ENCODE measurements around the gene MAPK13. TPM values are rescaled to one million over a fixed set of nuclear protein-coding genes. Genes with fewer than 3 reads are reported as not detected.

MAPK13 gene
- total and polyA plus RNA-seq, 2 experiments from 2014 or later, result 2.9 to 6.6 TPM

DNA sequence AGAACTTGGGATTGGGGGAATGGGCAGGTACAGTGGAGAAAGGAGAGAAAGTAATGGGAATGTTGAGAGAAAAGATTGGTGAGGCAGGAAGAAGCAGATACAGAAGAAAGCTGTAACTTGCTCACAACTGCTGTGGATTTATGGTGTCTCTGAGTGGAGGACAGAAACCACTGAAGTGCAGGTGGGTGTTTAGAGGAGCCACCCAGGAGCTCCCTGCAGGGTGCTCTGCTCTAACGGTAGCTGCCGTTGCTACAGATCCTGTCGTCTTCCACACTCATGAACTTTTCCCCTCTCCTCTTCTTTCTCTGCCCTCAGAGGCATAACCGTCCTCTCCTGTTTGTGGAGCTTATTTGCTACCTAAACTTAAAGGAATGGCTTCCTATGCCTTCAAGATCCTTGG is 27.5 kb upstream of the MAPK13 start:
- DNase-seq, result no peak
- H3K79me2 ChIP-seq (ENCODE audit: insufficient read depth), result no peaks in the 10 kb centered on the region; the same call in 1 of the 2 replicates
- 48 to 56% methylated on average over 4 of the region's 4 CpGs for WGBS, 2 experiments (ENCODE audit: low coverage in 1 of 2, low lambda C conversion rate in 2 of 2, missing lambda C conversion rate in 2 of 2)
- no peaks in the 10 kb centered on the region for H3K9me3 ChIP-seq (ENCODE audit: low read depth)
- H3K4me3 ChIP-seq, result no peak overlapping the region
- H3F3A ChIP-seq (ENCODE audit: insufficient read depth), result no peaks in the 10 kb centered on the region
- TF ChIP-seq EZH2phosphoT487 (IDR thresholded peaks at IDR 0.05; ENCODE audit: insufficient read depth, low read depth) (no peak), EZH2 (IDR thresholded peaks at IDR 0.05; ENCODE audit: insufficient read depth, poor library complexity, severe bottlenecking) (no peak)
- no peak overlapping the region for H3K9ac ChIP-seq
- in situ Hi-C loops (cut with MboI), result no loop called here
- H3K4me2 ChIP-seq (ENCODE audit: unreplicated experiment), result no peak overlapping the region
- H3K27me3 ChIP-seq (replicated peaks; ENCODE audit: insufficient read depth), result no peaks in the 10 kb centered on the region
- peaks cover 22% of the 10 kb centered on the region; the same call in 1 of the 2 replicates for H3K36me3 ChIP-seq (ENCODE audit: low read depth)
- no peaks in the 10 kb centered on the region for H4K20me1 ChIP-seq (ENCODE audit: insufficient read depth)
- H3K9me2 ChIP-seq (ENCODE audit: insufficient read depth), result no peaks in the 10 kb centered on the region
- no peak overlapping the region for H3K27ac ChIP-seq
- H2AFZ ChIP-seq, result no peak overlapping the region
- H3K4me1 ChIP-seq (ENCODE audit: insufficient read depth), result no peaks in the 10 kb centered on the region

DNA sequence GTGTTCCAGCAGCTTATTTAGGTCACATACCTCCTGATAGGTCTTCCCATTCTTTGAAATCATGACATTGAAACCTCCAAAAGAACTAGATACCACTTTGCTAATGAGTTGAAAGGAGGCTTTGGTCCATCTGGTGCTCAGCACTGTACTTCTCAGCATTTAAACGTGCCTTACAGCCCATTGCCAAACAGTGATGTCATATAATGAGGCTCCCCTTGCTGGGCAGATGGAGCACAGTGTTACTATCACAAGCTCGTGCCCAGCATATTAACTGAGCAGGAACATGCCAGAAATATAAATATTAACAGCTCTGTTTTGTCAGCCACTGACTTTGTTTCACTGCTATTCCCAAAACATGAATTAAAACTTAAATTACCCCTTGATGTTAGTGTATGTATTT is 25.5 kb upstream of the MAPK13 start:
- no peak overlapping the region for H3K4me3 ChIP-seq
- H3F3A ChIP-seq (ENCODE audit: insufficient read depth), result no peaks in the 10 kb centered on the region
- H3K27me3 ChIP-seq (replicated peaks; ENCODE audit: insufficient read depth), result no peaks in the 10 kb centered on the region
- no peak overlapping the region for H3K4me2 ChIP-seq (ENCODE audit: unreplicated experiment)
- WGBS, 2 experiments (ENCODE audit: low coverage in 1 of 2, low lambda C conversion rate in 2 of 2, missing lambda C conversion rate in 2 of 2), result 10 to 17% methylated on average over 2 of the region's 2 CpGs
- H4K20me1 ChIP-seq (ENCODE audit: insufficient read depth), result no peaks in the 10 kb centered on the region
- TF ChIP-seq EZH2phosphoT487 (IDR thresholded peaks at IDR 0.05; ENCODE audit: insufficient read depth, low read depth) (no peak), EZH2 (IDR thresholded peaks at IDR 0.05; ENCODE audit: insufficient read depth, poor library complexity, severe bottlenecking) (no peak)
- no peak overlapping the region for H2AFZ ChIP-seq
- no peaks in the 10 kb centered on the region for H3K9me2 ChIP-seq (ENCODE audit: insufficient read depth)
- no peaks in the 10 kb centered on the region for H3K4me1 ChIP-seq (ENCODE audit: insufficient read depth)
- H3K79me2 ChIP-seq (ENCODE audit: insufficient read depth), result no peaks in the 10 kb centered on the region; the same call in 1 of the 2 replicates
- no peak overlapping the region; the same call in 1 of the 2 replicates for H3K9ac ChIP-seq
- no peaks in the 10 kb centered on the region for H3K9me3 ChIP-seq (ENCODE audit: low read depth)
- no peak overlapping the region for H3K27ac ChIP-seq
- peak; percentile 46 for DNase-seq
- in situ Hi-C loops (cut with MboI), result no loop called here
- peaks cover 25% of the 10 kb centered on the region; the same call in 1 of the 2 replicates for H3K36me3 ChIP-seq (ENCODE audit: low read depth)

DNA sequence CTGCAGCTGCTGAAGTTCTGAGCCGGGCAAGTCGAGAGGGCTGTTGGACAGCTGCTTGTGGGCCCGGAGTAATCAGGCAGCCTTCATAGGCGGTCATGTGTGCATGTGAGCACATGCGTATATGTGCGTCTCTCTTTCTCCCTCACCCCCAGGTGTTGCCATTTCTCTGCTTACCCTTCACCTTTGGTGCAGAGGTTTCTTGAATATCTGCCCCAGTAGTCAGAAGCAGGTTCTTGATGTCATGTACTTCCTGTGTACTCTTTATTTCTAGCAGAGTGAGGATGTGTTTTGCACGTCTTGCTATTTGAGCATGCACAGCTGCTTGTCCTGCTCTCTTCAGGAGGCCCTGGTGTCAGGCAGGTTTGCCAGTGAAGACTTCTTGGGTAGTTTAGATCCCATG is 21.2 kb upstream of the MAPK13 start:
- TF ChIP-seq EZH2 (IDR thresholded peaks at IDR 0.05; ENCODE audit: insufficient read depth, poor library complexity, severe bottlenecking), result no peak
- TF ChIP-seq EZH2phosphoT487 (IDR thresholded peaks at IDR 0.05; ENCODE audit: insufficient read depth, low read depth), result no peak
- Histone ChIP-seq H3K9me2 (ENCODE audit: insufficient read depth) (no peaks in the 10 kb centered on the region), H3K9me3 (ENCODE audit: low read depth) (no peaks in the 10 kb centered on the region), H4K20me1 (ENCODE audit: insufficient read depth) (no peaks in the 10 kb centered on the region), H3K4me1 (ENCODE audit: insufficient read depth) (no peaks in the 10 kb centered on the region), H3K4me3 (no peak overlapping the region), H3K9ac (no peak overlapping the region), H3K79me2 (ENCODE audit: insufficient read depth) (no peaks in the 10 kb centered on the region), H3K27me3 (replicated peaks; ENCODE audit: insufficient read depth) (no peaks in the 10 kb centered on the region), H3K36me3 (ENCODE audit: low read depth) (peaks cover 28% of the 10 kb centered on the region), H2AFZ (no peak overlapping the region), H3F3A (ENCODE audit: insufficient read depth) (no peaks in the 10 kb centered on the region), H3K27ac (no peak overlapping the region), H3K4me2 (ENCODE audit: unreplicated experiment) (no peak overlapping the region)
- in situ Hi-C loops (cut with MboI), result no loop called here
- 88 to 96% methylated on average over 7 of the region's 7 CpGs for WGBS, 2 experiments (ENCODE audit: low coverage in 1 of 2, low lambda C conversion rate in 2 of 2, missing lambda C conversion rate in 2 of 2)
- DNase-seq, result no peak

DNA sequence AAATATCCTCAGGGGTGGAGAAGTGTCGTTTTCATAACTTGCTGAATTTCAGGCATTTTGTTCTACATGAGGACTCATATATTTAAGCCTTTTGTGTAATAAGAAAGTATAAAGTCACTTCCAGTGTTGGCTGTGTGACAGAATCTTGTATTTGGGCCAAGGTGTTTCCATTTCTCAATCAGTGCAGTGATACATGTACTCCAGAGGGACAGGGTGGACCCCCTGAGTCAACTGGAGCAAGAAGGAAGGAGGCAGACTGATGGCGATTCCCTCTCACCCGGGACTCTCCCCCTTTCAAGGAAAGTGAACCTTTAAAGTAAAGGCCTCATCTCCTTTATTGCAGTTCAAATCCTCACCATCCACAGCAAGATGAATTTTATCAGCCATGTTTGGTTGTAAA is 20.3 kb upstream of the MAPK13 start:
- H3K9me2 ChIP-seq (ENCODE audit: insufficient read depth), result no peaks in the 10 kb centered on the region
- no peak overlapping the region for H3K4me2 ChIP-seq (ENCODE audit: unreplicated experiment)
- no peaks in the 10 kb centered on the region for H3F3A ChIP-seq (ENCODE audit: insufficient read depth)
- H3K79me2 ChIP-seq (ENCODE audit: insufficient read depth), result no peaks in the 10 kb centered on the region
- H3K27me3 ChIP-seq (replicated peaks; ENCODE audit: insufficient read depth), result no peaks in the 10 kb centered on the region
- WGBS, 2 experiments (ENCODE audit: low coverage in 1 of 2, low lambda C conversion rate in 2 of 2, missing lambda C conversion rate in 2 of 2), result 49 to 84% methylated on average over 3 of the region's 3 CpGs
- no peak overlapping the region for H3K9ac ChIP-seq
- H3K4me1 ChIP-seq (ENCODE audit: insufficient read depth), result no peaks in the 10 kb centered on the region
- H3K9me3 ChIP-seq (ENCODE audit: low read depth), result no peaks in the 10 kb centered on the region
- in situ Hi-C loops (cut with MboI), result no loop called here
- DNase-seq, result no peak
- no peak for TF ChIP-seq EZH2phosphoT487 (IDR thresholded peaks at IDR 0.05; ENCODE audit: insufficient read depth, low read depth)
- no peak for TF ChIP-seq EZH2 (IDR thresholded peaks at IDR 0.05; ENCODE audit: insufficient read depth, poor library complexity, severe bottlenecking)
- H2AFZ ChIP-seq, result no peak overlapping the region
- no peaks in the 10 kb centered on the region for H4K20me1 ChIP-seq (ENCODE audit: insufficient read depth)
- H3K27ac ChIP-seq, result no peak overlapping the region
- H3K4me3 ChIP-seq, result no peak overlapping the region
- H3K36me3 ChIP-seq (ENCODE audit: low read depth), result peaks cover 24% of the 10 kb centered on the region

DNA sequence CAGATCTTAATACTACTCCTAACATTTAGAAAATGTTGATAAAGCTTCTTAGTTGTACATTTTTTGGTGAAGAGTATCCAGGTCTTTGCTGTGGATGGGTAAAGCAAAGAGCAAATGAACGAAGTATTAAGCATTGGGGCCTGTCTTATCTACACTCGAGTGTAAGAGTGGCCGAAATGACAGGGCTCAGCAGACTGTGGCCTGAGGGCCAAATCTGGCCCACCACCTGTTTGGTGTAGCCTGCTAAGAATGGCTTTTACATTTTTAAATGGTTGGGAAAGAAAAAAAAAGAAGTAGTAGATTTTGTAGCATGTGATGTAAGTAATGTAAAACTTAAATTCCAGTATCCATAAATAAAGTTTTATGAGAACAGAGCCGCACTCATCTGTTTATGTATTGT is 19.4 kb upstream of the MAPK13 start:
- H3K4me2 ChIP-seq (ENCODE audit: unreplicated experiment), result no peak overlapping the region
- no peak for DNase-seq
- no peak overlapping the region for H3K9ac ChIP-seq
- H3K9me2 ChIP-seq (ENCODE audit: insufficient read depth), result no peaks in the 10 kb centered on the region
- TF ChIP-seq EZH2phosphoT487 (IDR thresholded peaks at IDR 0.05; ENCODE audit: insufficient read depth, low read depth), result no peak
- TF ChIP-seq EZH2 (IDR thresholded peaks at IDR 0.05; ENCODE audit: insufficient read depth, poor library complexity, severe bottlenecking), result no peak
- H3F3A ChIP-seq (ENCODE audit: insufficient read depth), result no peaks in the 10 kb centered on the region
- peaks cover 24% of the 10 kb centered on the region for H3K36me3 ChIP-seq (ENCODE audit: low read depth)
- no peaks in the 10 kb centered on the region for H3K79me2 ChIP-seq (ENCODE audit: insufficient read depth)
- 83 to 92% methylated on average over 4 of the region's 4 CpGs for WGBS, 2 experiments (ENCODE audit: low coverage in 1 of 2, low lambda C conversion rate in 2 of 2, missing lambda C conversion rate in 2 of 2)
- H3K4me1 ChIP-seq (ENCODE audit: insufficient read depth), result no peaks in the 10 kb centered on the region
- no peaks in the 10 kb centered on the region for H4K20me1 ChIP-seq (ENCODE audit: insufficient read depth)
- in situ Hi-C loops (cut with MboI), result no loop called here
- H3K27me3 ChIP-seq (replicated peaks; ENCODE audit: insufficient read depth), result no peaks in the 10 kb centered on the region
- no peak overlapping the region for H3K27ac ChIP-seq
- no peak overlapping the region for H3K4me3 ChIP-seq
- H3K9me3 ChIP-seq (ENCODE audit: low read depth), result no peaks in the 10 kb centered on the region
- H2AFZ ChIP-seq, result no peak overlapping the region
